Body of pancreas (tissue), 4 donors: Measurements from ENCODE around the gene C4orf50.

Source experiments
- POLR2A ChIP-seq, 3 donors: fragments of 450-650 bp; IDR thresholded peaks; one replicate each; pipeline ENCODE4 v1.6.1; 2016; ENCODE audit warnings: antibody characterized with exemption in 3 of 3, mild to moderate bottlenecking in 2 of 3
- TF ChIP-seq, protein P1 (sequence below), 7 experiments: fragments of 450-650 bp in 4 of 7; fragments of 200-600 bp in 3 of 7; sonication (generic) in 3 of 7; IDR thresholded peaks; one replicate each; pipeline ENCODE4 v1.5.1; 2016 to 2019; ENCODE audit warnings: antibody characterized with exemption in 7 of 7

DNA sequence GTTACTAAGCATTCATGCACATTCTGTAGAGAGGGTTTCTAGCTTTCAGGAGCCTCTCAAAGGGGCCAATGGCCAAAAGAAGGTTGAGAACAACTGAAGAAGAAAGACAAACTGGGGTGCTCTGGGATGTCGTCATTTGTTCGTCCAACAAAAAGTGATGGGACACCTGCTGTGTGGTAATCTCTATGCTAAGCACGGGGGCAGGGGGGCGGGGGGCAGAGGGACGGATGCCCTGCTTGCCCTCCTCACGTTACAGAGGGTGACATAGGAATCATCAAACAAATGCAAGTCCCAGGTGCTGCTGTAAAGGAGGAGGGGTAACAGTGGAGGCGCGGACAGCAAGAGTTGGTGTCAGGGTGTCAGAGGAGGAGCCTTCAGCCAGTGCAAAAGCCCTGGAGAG is 112.5 kb downstream of the C4orf50 start:
- TF ChIP-seq, protein P1, sequence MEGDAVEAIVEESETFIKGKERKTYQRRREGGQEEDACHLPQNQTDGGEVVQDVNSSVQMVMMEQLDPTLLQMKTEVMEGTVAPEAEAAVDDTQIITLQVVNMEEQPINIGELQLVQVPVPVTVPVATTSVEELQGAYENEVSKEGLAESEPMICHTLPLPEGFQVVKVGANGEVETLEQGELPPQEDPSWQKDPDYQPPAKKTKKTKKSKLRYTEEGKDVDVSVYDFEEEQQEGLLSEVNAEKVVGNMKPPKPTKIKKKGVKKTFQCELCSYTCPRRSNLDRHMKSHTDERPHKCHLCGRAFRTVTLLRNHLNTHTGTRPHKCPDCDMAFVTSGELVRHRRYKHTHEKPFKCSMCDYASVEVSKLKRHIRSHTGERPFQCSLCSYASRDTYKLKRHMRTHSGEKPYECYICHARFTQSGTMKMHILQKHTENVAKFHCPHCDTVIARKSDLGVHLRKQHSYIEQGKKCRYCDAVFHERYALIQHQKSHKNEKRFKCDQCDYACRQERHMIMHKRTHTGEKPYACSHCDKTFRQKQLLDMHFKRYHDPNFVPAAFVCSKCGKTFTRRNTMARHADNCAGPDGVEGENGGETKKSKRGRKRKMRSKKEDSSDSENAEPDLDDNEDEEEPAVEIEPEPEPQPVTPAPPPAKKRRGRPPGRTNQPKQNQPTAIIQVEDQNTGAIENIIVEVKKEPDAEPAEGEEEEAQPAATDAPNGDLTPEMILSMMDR (IDR thresholded peaks at IDR 0.05): no peak
- no peak for TF ChIP-seq POLR2A (IDR thresholded peaks at IDR 0.05)
